GM12873 (cell line): ENCODE data around the gene NUP54.
A peak's percentile ranks its signal among the peaks of the same experiment; 100 is the strongest.

Experiments
- TF ChIP-seq, protein P1 (sequence below): IDR thresholded peaks from 2 replicates; pipeline ENCODE4 v1.5.1; 2012; ENCODE audit warnings: low read depth, mild to moderate bottlenecking, moderate library complexity, low read length, control low read depth; ENCODE audit not compliant: insufficient read depth; ENCODE audit errors: missing control alignments

NUP54 gene

DNA sequence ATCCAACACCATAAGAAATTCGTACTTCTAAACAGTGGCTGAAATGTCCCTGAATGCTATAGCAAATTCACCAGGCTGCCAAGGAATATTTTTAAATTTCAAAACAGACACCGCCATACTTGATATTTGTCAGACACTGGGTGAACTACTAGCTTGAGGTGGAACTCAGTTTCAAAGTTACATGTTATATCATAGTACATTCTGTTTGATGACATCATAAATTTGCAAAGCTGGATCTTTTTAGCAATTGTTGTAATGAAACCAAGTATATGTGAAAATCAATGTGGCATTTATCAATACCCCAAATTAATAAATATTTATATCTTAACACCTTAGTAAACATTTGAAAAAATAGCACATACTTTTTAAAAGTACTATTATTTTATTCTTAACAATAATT is 59.5 kb downstream of the NUP54 start:
- TF ChIP-seq, protein P1, sequence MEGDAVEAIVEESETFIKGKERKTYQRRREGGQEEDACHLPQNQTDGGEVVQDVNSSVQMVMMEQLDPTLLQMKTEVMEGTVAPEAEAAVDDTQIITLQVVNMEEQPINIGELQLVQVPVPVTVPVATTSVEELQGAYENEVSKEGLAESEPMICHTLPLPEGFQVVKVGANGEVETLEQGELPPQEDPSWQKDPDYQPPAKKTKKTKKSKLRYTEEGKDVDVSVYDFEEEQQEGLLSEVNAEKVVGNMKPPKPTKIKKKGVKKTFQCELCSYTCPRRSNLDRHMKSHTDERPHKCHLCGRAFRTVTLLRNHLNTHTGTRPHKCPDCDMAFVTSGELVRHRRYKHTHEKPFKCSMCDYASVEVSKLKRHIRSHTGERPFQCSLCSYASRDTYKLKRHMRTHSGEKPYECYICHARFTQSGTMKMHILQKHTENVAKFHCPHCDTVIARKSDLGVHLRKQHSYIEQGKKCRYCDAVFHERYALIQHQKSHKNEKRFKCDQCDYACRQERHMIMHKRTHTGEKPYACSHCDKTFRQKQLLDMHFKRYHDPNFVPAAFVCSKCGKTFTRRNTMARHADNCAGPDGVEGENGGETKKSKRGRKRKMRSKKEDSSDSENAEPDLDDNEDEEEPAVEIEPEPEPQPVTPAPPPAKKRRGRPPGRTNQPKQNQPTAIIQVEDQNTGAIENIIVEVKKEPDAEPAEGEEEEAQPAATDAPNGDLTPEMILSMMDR, result no peak

DNA sequence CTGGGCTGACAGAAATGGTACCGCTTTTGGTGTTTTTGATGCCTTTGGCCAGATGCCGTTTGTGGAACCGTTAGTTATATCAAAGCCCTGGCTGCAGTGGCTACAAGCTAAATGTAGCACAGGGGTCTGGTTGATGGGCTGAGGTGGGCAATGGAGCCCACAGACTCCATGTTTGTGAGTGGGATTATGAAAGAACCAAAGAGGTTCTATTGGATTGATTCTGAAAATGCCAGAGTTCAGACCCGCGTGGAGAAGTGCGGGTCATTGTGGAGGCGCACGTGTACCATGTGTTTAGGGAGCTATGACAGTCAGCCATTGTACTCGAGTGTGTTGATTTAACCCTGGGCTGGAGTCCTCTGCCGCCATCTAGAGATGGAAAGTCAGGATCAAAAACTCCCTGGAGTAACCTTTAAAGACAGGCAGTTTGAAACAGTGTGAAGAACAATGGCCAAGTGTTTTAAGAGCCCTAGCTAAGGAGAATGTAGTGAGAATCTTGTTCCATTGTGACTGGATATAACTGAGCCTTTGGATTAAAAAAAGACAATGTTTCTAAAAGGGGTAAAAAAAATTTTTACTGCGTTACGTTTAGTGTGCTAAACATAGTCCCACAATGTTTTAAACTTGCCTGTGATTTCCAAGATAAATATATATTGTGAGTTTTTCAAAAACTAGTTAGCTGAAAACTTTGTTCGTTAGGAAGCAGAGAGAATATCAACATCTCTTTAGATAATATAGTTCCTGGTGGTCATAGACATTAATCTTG is 61.0 kb downstream of the NUP54 start:
- TF ChIP-seq, protein P1, result peak; percentile 42

DNA sequence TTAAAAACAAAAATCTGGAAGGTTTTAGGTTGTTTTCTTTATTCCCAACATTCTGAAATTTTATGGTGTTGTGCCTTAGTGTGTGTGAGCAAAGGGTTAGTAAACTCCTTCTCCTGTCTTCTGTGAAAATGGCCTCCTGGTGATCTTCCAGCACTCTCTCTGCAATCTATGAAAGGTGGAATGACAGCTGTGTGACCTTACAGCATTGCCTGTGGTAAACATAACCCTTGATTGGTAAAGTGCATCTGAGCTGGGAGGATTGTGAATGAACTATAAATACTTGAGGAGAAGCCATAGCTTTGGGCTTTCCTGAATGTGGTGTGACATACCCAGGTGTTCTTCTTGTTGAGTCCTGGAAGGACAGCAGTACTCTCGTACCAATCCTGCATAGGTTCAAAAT is 63.7 kb downstream of the NUP54 start:
- TF ChIP-seq, protein P1, result no peak

DNA sequence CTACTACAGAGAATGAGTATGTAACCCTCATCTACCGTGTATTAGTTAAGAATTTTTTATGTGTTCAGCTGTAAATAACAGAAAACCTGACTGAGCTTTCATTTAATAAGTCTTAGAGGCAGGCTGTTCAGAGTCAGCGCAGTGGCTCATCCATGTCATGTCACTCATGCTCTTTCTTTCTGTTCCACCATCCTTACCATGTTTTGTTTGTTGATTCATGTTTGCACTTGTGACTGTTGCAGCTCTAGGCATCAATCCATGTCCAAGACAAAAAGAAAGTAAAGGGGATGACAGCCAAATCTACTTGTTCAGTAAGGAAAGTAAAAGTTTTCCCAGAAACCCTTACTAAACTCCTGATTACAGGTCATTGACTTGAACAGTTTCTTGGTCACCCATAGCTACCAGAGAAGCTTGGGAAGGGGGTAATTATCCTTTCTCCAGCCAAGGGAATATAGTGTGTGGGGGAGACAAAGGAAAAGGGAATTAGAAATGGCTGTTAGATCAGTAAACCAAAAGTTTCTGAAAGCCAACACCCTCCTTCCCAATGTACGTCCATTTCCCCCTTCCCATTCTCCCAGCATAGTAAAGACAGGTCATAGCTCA is 64.7 kb downstream of the NUP54 start:
- TF ChIP-seq, protein P1, result no peak

DNA sequence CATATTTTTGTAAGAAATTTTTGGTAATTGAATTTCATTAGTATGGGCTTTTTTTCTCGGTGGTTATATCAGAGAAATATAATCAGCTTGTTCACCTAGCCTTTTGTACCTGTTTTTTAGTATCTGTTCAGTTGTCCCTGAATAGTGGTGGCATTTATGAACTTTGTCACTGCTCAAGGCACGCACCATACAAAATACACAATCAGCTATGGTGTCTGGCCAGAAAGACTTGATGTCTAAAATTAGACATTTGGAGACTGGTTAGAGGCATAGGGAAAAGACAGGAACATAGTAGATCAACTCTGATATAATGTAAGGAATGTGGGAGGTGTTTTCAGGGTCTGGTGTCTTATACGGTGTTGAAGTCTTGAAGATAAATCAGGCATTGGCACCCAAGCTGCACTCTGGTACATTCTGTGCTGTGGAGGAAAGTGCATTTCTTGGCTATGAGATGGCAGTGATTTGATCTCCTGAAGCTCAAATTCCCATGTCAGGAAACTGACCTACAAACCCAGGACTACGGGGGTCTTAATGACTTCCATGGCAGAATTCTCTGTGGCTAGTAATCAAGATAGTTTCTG is 70.1 kb downstream of the NUP54 start:
- TF ChIP-seq, protein P1, result no peak

DNA sequence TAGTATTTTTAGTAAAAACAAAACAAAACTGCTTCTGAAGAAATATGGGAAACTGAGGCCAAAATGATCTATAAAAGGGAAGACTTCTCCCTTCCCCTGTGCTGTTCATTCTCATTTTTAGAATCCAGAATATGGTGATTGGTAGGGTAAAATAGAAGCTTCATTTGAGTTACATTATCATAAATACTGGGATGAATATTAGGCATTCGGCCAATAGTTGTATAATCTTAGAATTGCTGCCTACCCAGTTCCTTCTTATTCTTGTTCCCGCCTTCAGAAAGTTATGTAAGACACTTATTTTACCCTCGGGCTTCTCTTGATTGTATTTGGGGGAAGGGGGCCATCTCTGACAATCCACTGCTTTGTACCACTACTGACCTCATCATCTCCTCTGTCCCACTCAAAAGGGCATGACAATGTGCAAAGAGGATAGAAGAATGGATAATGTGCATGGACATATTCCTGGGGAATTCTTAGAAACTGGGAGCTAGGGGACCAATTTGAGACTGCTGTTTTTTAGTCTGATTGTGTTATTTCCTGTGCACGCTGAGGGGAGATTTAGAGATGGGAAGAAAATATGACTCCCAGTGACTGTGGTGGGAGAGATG is 73.1 kb downstream of the NUP54 start:
- TF ChIP-seq, protein P1, result no peak

DNA sequence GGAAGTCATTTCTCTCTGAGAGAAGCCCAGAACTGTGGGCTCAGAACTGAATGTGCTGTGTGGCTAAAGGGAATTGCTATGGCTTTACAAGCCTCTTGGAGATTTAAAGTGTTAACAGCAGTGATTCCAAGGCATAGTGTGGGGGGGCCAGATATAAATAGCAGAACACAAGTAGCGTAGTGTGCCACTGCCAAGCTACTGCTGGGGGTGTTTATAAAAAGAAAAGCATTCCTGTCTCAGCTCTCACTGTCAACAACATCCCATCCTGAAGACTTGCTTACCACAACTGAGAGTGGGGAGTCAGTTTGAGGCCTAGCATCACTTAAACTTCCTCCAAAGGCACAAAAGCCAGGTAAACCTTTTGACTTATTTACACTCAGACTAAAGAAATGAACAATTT is 73.7 kb downstream of the NUP54 start, which contains the start of gene ART3:
ART3 (plus strand) TSS at position 242 of the 400 bp plus-strand sequence. CDS start 1,181 bp downstream, outside the sequence.
- TF ChIP-seq, protein P1, result no peak
